Aorta (tissue), 5 donors: Measurements from ENCODE around the gene TAGLN2. TPM values are rescaled to one million over a fixed set of nuclear protein-coding genes. Genes with fewer than 3 reads are reported as not detected.

Experiments
- ATAC-seq: fragments of 200-7000 bp; cut with Tn5 transposase; one replicate; pipeline ENCODE4 v1.9.1; 2022; ENCODE audit warnings: moderate library complexity; ENCODE audit not compliant: low FRiP score
- DNase-seq, 2 donors: peaks; one replicate each; pipeline ENCODE4 v3.0.0-alpha.2; 2020
- H3K27ac ChIP-seq, 2 donors: one replicate each; pipeline ENCODE4 v1.5.1; 2013; ENCODE audit warnings: low read length in 2 of 2, mild to moderate bottlenecking in 2 of 2, moderate library complexity in 2 of 2, control low read depth in 1 of 2, inconsistent platforms in 1 of 2, low read depth in 1 of 2
- H3K27me3 ChIP-seq, 2 donors: one replicate each; pipeline ENCODE4 v1.6.1; 2013; ENCODE audit warnings: control low read depth in 1 of 2, low read length in 1 of 2, mild to moderate bottlenecking in 1 of 2, moderate library complexity in 1 of 2; ENCODE audit not compliant: insufficient read depth in 2 of 2, control insufficient read depth in 1 of 2
- H3K36me3 ChIP-seq, 2 donors: one replicate each; pipeline ENCODE4 v1.6.1; 2013; ENCODE audit warnings: control low read depth in 1 of 2, low read length in 1 of 2, mild to moderate bottlenecking in 1 of 2; ENCODE audit not compliant: insufficient read depth in 2 of 2, control insufficient read depth in 1 of 2
- H3K4me1 ChIP-seq, 2 donors: one replicate each; pipeline ENCODE4 v1.6.1; 2013; ENCODE audit warnings: low read length in 2 of 2, control low read depth in 1 of 2, mild to moderate bottlenecking in 1 of 2, moderate library complexity in 1 of 2; ENCODE audit not compliant: insufficient read depth in 2 of 2, control insufficient read depth in 1 of 2
- H3K4me3 ChIP-seq, 2 donors: one replicate each; pipeline ENCODE4 v1.5.1; 2013; ENCODE audit warnings: low read length in 2 of 2, control low read depth in 1 of 2, mild to moderate bottlenecking in 1 of 2
- H3K9me3 ChIP-seq: one replicate; pipeline ENCODE4 v1.6.1; 2013; ENCODE audit warnings: mild to moderate bottlenecking, low read length; ENCODE audit not compliant: control insufficient read depth
- WGBS, 2 donors: extraction: QIAGEN DNeasy Blood & Tissue Kit; methylation state at CpG; one replicate each; pipeline ENCODE4 v1.1.7; 2013; 5-methylcytosine and 5-hydroxymethylcytosine counted together
- intact Hi-C, 2 donors: fragments of 100-400 bp; cut with DNase I; formaldehyde crosslinking; loops; one replicate each; pipeline versions ENCODE4 v1.14.2 to v1.15.0; 2022
- polyA plus RNA-seq, 2 donors: library from polyadenylated mRNA; stranded (reverse); fragments of 200-250 nt; gene quantifications; one replicate each; pipeline ENCODE4 v1.2.3, GENCODE V29; 2013
- total RNA-seq, 2 donors: library from RNA; stranded (reverse); fragmentation: NEBNext Ultra II Directional; extraction: Animal tissue kit (Norgen Biotek cat#: 25700); gene quantifications; one replicate each; pipeline ENCODE4 v1.2.1, GENCODE V29; 2021
- donor health status: healthy with polysubstance abuse.
- donor health status: Bipolar disorder and iron deficiency.
- donor health status: DM: no; HTN: no; CAD: no.
- donor health status: DM: no; HTN: no; CAD: no.
- donor health status: DM: yes; HTN: yes; CAD: no.

Gene TAGLN2
- total and polyA plus RNA-seq, 4 donors: 316 to 383 (median 350) TPM

DNA sequence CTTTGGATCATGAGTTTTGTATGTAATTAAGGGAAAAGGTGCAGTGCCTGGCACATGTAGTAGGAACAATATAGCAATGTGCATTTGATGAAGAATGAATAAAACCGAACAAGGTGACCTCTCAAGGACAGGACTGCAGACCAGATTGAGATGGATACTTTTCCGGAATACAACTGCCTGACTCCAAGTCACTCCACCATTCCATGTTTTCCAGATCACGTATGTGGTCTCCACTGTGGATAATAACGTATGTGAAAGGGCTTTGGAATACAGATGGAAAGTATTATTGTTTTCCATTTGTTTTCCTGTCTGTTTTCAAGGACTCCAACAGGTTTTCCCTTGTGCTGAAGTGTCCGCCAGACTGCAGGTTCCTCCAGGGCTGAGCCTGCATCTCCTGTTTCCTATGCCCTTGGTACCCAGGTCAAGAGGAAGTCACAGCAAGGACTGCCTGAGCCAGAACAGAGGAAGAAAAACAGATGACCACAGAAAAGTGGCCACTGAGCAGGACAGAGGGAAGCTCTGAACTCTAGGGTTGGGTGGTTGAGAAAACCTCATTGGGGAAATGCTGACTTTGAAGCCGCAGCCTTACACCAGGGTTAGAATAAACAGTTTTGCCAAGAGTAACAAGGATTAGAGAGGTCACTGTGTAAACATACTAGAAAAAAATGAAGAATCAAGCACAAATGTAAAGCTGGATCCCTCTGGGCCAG is 29.3 kb downstream of the TAGLN2 start:
- ATAC-seq: no peak
- Histone ChIP-seq H3K4me3 (no peak overlapping the region), H3K27ac (no peak overlapping the region), H3K36me3 (no peaks in the 10 kb centered on the region), H3K9me3 (no peaks in the 10 kb centered on the region), H3K27me3 (no peaks in the 10 kb centered on the region), H3K4me1 (peaks cover 0 to 4% of the 10 kb centered on the region in 2 donors)
- no peak for DNase-seq
- 76 to 78% methylated on average over 6 of the region's 6 CpGs for WGBS, 2 donors
- intact Hi-C loops: loop anchor here (5.0 kb wide), 2 partner anchors 36 to 114 kb away; partner anchors contain the start of gene DUSP23 (in 1 of the 2)

DNA sequence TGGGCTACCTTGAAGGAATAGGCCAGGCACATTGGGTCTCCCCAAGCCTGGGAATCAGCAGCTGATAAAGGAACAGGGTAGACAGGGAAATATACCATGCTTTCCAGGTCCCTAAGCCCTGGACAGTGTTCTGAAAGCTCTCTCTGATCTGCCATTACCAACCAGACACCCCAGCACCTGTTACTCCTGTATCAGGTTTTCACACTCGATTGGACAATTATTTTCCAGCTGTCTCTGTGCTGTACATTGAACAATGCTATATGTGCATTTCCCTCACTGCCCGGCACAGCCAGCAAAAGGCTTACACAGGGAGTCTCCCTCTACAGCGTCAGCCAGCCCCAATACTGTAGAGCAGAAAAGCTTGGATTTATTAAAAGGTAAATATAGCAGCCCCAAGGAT is 30.0 kb downstream of the TAGLN2 start:
- H3K4me3 ChIP-seq: no peak overlapping the region
- no peak overlapping the region for H3K27ac ChIP-seq
- H3K4me1 ChIP-seq: no peaks in the 10 kb centered on the region
- ATAC-seq (no peak), DNase-seq (no peak)
- intact Hi-C loops: loop anchor here (5.0 kb wide), 2 partner anchors 37 to 113 kb away; partner anchors contain the start of gene DUSP23 (in 1 of the 2)
- no peaks in the 10 kb centered on the region for H3K27me3 ChIP-seq
- H3K9me3 ChIP-seq: no peaks in the 10 kb centered on the region
- WGBS, 2 donors: 76 to 83% methylated on average over 3 of the region's 3 CpGs
- no peaks in the 10 kb centered on the region for H3K36me3 ChIP-seq

DNA sequence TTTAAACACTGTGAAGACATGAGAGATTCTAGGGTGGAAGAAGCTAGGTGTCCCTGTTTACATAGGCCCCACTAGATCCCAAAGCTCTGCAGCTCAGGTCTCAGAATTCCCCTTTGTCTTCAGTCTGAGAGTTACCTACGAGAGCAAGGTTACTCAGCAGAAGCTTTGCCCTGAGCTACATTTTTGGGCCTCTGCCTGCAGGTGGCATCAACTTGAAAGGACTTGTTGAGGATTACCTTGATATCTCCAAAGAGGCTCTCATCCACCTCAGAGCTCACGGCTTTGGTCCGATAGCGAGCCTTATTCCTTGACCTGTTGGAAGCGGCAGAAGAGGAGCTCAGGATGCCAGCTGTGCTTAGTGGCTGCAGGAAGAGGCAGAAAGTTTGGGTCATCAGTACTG is 32.4 kb downstream of the TAGLN2 start:
- no peak for ATAC-seq
- Histone ChIP-seq H3K4me1 (no peaks in the 10 kb centered on the region), H3K27me3 (no peaks in the 10 kb centered on the region), H3K4me3 (no peak overlapping the region), H3K27ac (no peak overlapping the region), H3K9me3 (no peaks in the 10 kb centered on the region), H3K36me3 (no peaks in the 10 kb centered on the region)
- DNase-seq: no peak
- intact Hi-C loops: loop anchor here in 1 of 2 donors (5.0 kb wide), 1 partner anchor 111 kb away; the partner anchor contains the start of gene DUSP23
- 92% methylated on average over 5 of the region's 5 CpGs for WGBS, 2 donors

DNA sequence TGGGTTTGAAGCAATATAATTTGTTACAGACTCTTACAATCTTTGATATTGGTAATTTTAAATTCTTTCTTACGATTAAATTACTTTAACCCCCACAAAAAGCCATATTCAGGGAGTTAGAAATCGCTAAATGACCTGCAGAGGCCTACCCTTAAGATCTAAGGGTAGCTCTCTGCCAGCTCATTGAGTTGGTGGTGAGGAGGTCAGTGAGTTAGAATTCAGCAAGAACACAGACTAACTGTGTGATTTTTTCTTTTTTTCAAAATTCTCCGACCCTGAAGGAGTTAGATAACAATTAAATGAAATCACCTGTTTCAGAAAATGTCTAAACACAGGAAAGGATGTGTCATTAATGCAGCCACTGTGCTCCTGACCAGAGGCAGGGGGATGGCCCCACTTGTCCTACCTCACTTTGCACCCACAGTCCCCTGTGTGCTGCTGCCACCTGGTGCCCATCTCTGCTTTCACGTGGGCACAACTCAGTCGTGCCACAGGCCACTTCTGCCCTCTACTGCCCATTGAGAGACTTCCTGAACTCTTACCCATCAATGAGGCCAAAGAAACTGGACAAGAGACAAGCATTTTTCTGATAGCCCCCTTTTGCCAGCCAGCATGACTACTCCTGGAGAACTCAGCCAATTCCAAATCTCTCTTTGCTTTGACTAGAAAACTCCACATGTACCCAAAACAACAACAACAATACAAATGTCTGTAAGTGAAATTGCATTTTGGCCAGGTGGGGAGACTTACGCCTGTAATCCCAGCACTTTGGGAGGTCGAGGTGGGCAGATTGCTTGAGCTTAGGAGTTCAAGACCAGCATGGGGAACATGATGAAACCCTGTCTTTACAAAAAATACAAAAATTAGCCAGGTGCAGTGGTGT is 33.8 kb downstream of the TAGLN2 start:
- Histone ChIP-seq H3K36me3 (no peaks in the 10 kb centered on the region), H3K27ac (no peak overlapping the region), H3K4me3 (no peak overlapping the region), H3K9me3 (no peaks in the 10 kb centered on the region), H3K4me1 (no peaks in the 10 kb centered on the region), H3K27me3 (no peaks in the 10 kb centered on the region)
- 43 to 44% methylated on average over 7 of the region's 7 CpGs for whole genome bisulfite sequencing, 2 donors
- intact Hi-C loops: loop anchor here (1.0 to 5.0 kb wide), 4 partner anchors 37 to 109 kb away; partner anchors contain the start of gene DUSP23 (in 1 of the 2)
- DNase-seq (peak; percentile 91 to 94), ATAC-seq (peak; percentile 92)

DNA sequence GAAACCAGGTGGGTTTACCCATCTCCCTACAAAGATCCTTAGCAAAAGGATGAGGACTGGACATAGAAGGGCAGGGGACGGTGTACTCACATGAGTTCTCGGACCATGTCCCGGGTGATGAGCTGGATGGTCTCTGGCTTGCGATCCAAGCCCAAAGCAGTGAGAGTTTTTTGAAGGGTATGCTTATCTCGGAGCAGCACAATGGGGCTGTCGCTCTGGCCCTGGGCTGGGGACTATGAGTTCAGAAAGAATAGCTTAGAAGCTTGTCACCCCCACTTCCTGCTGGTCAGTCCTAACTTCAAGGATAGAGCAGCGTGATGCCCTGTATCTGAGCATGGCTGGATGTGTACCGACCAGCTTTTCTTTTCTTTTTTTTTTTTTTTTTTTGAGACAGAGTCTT is 34.9 kb downstream of the TAGLN2 start:
- Histone ChIP-seq H3K9me3 (no peaks in the 10 kb centered on the region), H3K36me3 (no peaks in the 10 kb centered on the region), H3K27ac (no peak overlapping the region), H3K27me3 (no peaks in the 10 kb centered on the region), H3K4me3 (no peak overlapping the region), H3K4me1 (no peaks in the 10 kb centered on the region)
- ATAC-seq: no peak
- DNase-seq: no peak
- 76 to 78% methylated on average over 8 of the region's 8 CpGs for WGBS, 2 donors
- intact Hi-C loops: loop anchor here (2.0 to 5.0 kb wide), 3 partner anchors 36 to 108 kb away; partner anchors contain the start of gene DUSP23 (in 1 of the 2)

DNA sequence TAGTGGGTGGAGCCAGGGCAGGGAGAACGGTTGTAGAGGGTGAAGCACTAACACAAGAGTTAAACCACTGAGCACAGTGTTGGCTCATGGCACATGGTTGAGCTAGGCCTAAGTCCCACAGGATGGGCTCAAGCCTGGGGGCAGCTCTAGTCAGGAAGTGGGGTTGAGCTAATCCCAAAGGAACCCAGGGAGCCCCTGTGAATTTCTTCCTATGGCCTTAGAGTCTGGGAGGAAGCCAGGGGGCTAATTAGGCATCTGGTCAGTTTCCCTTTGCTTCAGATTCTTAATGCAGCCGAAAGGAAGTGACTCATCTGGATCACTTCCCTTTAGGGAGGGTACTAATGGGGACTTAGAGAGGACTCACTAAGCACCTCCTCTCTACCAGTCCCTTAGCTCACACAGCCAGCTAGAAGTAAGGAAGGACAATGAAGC is 35.5 kb downstream of the TAGLN2 start:
- H3K36me3 ChIP-seq: no peaks in the 10 kb centered on the region
- no peak overlapping the region for H3K27ac ChIP-seq
- H3K27me3 ChIP-seq: no peaks in the 10 kb centered on the region
- DNase-seq: peak in 1 of 2 donors; percentile 62
- no peaks in the 10 kb centered on the region for H3K9me3 ChIP-seq
- H3K4me3 ChIP-seq: no peak overlapping the region
- WGBS, 2 donors: 0 to 9% methylated on average over 2 of the region's 2 CpGs
- peak; percentile 89 for ATAC-seq
- no peaks in the 10 kb centered on the region for H3K4me1 ChIP-seq
- intact Hi-C loops: loop anchor here (2.0 to 5.0 kb wide), 3 partner anchors 35 to 108 kb away; partner anchors contain the start of gene DUSP23 (in 1 of the 2)

DNA sequence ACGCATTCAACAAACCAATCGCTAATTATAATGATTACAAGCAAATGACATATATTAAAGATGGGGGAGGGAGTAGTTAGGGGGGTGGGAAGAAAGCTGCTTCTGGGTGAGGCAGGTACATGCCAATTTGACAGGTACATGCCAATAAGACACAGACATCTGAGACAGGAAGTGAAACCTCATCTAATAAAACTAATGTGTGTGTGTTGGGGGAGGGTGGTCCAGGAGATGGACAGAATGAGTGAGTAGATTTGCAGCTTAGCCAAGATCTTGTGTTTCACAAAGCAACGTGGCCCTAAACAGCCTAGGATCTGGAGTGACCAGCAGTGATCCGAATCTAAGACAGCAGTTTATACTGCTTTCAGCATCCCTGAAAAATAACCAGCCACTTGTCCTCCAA is 36.1 kb downstream of the TAGLN2 start:
- H3K27me3 ChIP-seq: no peaks in the 10 kb centered on the region
- no peak for ATAC-seq
- no peak overlapping the region for H3K27ac ChIP-seq
- no peaks in the 10 kb centered on the region for H3K9me3 ChIP-seq
- no peaks in the 10 kb centered on the region for H3K36me3 ChIP-seq
- H3K4me1 ChIP-seq: no peaks in the 10 kb centered on the region
- intact Hi-C loops: no loop called here
- DNase-seq: no peak
- no peak overlapping the region for H3K4me3 ChIP-seq
- WGBS, 2 donors: 95 to 96% methylated on average over 4 of the region's 4 CpGs

DNA sequence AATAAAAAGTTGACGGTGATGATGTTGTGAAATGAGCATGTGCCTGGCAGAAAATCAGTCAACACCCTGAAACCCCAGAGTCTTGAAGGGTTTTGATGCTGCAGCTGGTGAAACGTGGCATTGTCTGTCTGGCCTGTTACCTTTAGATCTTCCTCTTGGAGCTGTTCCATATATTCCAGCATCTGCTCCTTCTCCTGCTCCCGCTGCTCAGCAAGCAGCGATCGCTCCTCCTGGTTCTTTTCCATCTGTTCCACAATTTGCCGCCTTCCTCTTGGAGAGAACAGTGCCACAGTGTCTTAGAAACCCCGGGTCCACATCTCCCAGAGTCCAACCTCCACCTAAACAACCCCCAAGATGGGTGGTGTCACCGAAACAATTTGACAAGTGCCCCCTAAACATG is 41.0 kb downstream of the TAGLN2 start:
- DNase-seq (no peak), ATAC-seq (no peak)
- H3K9me3 ChIP-seq: no peaks in the 10 kb centered on the region
- no peaks in the 10 kb centered on the region for H3K36me3 ChIP-seq
- H3K4me3 ChIP-seq: no peak overlapping the region
- H3K27me3 ChIP-seq: no peaks in the 10 kb centered on the region
- H3K27ac ChIP-seq: no peak overlapping the region
- intact Hi-C loops: no loop called here
- 80 to 82% methylated on average over 8 of the region's 8 CpGs for WGBS, 2 donors
- no peaks in the 10 kb centered on the region for H3K4me1 ChIP-seq
